Measurements from ENCODE around the gene CDH7.

CDH7 gene

DNA sequence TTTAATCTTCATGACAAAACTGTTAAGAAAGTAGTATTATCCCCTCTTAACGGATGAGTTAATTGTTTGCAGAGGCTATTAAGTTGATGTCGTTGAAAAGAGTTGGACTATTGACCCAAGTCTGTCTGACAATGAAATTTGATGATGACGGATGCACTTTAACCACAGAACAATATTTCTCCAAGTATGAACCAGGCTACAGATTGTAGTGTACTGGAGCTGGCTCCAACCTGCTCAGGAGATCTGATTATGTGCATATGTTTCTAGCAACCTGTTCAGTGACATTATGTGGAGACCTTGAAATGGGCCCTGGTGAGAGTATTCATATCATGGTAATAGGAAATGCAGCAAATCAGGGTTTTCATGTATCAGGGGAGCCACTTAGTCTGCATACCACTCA lies 174.1 kb downstream of the CDH7 start:
- DNase-seq: no peak

DNA sequence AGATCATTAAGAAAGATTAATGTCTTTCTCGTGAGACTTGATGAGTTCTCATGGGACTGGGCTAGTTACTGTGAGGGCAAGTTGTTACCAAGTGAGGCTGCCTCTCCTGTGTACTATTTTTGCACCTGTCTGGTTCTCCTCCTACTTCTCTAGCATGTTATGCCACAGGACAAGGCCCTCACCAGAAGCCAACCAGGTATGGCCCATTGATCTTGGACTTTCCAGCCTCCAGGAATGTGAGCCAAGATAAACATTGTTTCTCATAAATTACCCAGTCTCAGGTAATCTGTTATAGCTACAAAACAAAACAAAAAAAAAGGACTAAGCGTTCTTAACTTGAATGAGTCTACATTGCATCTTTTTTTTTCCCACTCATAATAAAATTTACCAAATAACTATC lies 184.1 kb downstream of the CDH7 start:
- DNase-seq: no peak

DNA sequence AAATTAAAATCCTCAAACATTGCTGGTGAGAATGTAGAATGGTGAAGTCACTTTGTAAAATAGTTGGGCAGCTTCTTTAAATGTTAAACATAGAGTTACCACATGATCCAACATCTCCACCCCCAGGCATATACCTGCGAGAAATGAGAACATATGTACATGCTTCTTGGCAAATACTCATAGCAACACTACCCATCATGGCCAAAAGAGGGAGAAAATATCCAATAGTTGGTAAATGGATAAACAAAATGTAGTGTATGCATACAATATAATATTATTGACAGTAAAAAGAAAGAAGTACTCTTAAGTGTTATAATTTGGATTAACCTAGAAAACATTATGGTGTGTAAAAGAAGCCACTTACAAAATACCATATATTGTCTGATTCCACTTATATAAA lies 185.9 kb downstream of the CDH7 start:
- DNase-seq: no peak

DNA sequence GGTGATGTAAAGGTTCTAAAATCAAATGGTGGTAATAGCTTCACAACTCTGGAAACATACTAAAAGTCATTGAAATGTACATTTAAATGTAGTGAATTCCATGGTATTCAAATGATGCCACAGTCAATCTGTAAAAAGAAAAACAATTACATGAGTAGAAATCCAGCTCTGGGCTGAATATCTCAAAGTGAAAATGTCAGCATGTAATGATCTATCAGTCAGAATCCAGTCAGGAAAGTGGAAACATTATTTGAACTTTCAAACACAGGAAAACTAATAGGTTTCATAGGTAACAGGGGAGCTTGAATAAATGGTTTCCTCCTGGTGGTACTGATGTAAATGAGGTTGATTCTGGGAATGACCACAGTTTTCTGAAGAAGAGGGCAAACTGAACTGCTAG lies 186.4 kb downstream of the CDH7 start:
- no peak for DNase-seq

DNA sequence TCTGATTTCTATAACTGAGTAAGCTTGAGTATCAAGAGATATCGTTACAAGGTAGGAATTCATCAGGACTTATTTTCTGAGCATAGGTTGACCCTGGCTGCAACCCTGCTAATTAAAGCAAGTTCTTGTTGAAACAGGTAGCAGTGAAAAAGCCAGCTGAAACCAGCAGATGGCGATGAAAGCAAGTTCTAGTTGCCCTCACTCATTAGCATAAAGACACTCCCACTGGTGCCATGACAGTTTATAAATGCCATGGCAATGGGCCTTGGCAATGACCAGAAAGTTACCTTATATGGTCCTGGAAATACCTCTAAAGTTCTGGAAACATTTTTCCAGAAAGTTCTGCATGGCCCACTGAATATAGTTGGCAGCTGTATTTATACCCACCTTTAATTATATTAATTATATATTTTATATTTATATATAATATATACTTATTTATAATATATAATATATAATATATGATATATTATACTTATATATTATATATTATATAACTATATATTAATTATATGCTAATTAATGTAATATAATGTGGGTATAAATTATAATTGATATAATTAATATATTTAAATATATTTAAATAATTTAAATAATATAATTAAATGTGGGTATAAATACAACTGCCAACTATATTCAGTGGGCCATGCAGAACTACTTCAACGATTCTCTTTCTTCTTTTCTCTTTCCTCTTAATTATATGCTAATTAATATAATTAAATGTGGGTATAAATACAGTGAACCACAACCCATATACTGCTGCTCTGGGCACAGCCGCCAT lies 188.0 kb downstream of the CDH7 start:
- no peak for DNase-seq

Measured in amniotic stem cell (primary cell).